Activated CD4-positive, alpha-beta T cell treated with anti-CD3 and anti-CD28 coated beads for 4 hours (primary cell): ENCODE data around the gene CD8B2.
A peak's percentile ranks its signal among the peaks of the same experiment; 100 is the strongest.
"Not testable (repeated sequence)": the region's sequence is repeated elsewhere in the genome, so short reads cannot be mapped to it uniquely, and the experiment has no call there.

Experiments
- DNase-seq, 2 donors: peaks; one replicate each; pipeline ENCODE4 v3.0.0-alpha.2; 2020

Gene CD8B2

GRCh38 chr2:106513391-106513790 lies 26.2 kb downstream of the CD8B2 start:
- DNase-seq = not testable (repeated sequence)

GRCh38 chr2:106514827-106515226 lies 27.7 kb downstream of the CD8B2 start:
- DNase-seq = not testable (repeated sequence)

GRCh38 chr2:106516436-106516835 lies 29.3 kb downstream of the CD8B2 start:
- no peak for DNase-seq

DNA sequence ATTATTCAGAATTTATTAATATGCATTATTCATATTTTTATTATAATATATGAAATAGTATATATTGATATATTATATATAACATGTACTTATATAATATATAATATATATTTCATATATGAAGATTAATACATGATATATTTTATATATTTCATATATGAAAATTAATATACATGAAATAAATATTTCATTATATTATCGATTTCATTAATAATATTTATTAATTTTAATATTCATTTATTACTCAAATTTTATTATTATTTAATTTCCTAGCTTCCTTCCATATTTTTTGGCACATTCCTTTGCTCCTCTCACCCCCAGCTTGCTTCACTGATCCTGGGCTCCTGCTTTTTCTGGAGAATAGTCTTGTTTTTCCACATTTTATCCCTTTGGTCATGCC lies 29.7 kb downstream of the CD8B2 start:
- no peak for DNase-seq

GRCh38 chr2:106517329-106517728 lies 30.2 kb downstream of the CD8B2 start:
- no peak for DNase-seq

DNA sequence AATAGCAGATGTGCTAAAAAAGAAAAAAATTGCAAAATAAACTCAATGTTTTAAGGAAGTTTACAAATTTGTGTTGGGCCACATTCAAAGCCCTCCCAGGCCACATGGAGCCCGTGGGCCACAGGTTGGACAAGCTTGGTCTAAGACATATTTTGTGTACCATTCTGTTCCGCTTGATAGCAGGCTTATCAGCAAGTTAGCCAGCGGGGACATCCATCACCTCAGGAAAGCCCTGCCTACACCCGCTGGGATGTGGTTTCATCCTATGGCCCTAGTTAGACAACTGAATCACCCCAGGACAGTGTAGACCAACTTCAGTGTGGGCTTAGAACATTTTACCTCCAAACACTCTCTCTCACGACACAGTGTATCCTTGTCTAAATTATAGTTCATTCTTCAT lies 32.6 kb downstream of the CD8B2 start:
- no peak for DNase-seq

DNA sequence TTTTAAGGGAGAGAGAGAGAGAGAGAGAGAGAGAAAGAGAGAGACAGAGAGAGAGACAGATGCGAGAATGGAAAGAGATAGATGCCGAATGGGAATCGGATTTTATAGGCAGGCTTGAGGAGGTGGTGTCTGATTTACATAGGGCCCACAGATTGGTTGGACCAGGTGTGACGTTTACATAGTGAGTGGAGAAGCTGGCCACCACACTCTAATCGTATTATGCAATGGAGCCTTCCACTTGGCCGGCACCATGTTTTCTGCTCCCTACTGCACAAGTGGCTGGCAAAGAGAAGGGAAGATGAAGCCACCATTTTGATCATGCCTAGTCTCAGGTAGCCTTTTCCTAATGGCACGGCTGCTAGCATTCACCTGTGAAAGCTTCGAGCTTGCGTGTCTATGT lies 33.9 kb downstream of the CD8B2 start:
- no peak for DNase-seq

DNA sequence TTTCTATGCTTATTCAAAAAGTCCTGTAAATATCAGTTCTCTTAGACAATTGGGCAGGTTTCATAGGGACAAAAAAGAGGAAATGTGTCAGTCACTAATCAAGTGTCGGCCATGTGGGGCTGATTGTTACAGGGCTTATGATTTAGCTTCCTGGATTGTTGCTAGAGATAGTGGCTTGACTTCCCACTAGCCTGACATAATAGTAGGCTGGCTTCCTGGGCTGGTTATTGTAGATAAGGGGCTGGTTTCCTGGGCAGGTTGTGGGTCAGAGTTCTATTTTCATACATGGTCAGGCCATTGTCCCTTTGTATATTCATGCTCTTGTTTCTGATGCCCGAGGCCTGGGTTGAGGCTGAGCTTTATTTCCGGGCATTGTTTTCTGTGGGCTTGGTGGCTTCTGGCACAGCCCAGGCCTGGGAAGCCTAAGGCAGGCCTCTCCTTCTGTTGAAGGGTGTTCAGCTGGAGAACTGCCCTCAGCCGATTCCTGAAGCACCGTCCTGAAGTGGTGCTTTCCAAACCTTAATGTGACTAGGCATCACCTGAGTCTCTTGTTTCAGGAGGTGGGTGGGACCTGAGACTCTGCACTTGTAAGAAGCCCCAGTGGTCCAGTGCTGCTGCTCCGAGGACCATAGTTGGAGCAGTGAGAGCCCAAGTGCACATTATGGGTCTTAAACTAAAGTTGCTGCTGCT lies 37.0 kb downstream of the CD8B2 start:
- no peak for DNase-seq

- DNase-seq = no peak
Measured at GRCh38 chr2:106530866-106531265, 43.7 kb downstream of the CD8B2 start.

DNA sequence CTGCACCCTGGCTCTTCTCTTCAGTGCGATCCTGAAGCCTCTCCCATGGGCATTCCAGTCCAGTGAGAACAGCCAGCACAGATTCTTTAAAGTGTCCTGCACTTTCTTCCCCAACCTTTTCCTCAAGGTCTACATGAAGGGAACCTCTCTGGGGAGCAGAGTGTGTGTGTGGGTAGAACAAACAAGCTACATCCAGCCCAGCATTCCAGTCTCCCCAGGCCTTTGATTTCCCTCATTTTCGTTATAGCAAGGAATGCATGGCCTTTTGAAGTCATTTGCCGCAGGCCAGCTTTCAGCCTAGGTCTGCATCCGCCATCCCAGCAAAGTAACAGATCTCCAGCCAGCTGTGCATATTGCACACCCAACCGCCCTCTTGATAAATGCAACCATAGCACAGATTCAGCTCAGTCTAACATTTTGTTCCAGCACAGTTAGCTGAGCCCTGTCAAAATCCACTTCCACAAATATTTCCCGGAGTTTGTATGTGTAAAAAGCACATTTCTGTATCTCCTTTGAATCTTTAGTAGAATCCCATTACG lies 44.6 kb downstream of the CD8B2 start:
- no peak for DNase-seq

- no peak for DNase-seq
Measured at GRCh38 chr2:106532236-106532635, 45.1 kb downstream of the CD8B2 start.

DNA sequence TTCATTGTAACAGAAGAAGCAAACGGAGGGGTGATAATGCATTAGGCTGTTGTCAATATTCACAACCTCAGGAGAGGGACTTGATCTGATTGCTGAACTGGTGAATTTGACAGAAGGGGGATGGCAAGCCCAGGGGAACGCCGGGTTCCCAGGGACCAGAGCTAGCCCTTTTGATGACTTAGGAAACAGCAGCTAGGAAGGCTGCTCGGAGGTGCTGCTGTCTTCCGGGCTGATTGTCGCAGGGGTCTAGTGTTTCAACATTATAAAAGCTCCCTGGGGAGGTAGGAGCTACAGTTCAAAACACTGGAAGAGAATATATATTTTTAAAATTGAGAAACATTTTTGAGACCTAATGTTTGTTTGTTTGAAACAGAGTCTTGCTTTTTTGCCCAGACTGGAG lies 47.3 kb downstream of the CD8B2 start:
- no peak for DNase-seq

DNA sequence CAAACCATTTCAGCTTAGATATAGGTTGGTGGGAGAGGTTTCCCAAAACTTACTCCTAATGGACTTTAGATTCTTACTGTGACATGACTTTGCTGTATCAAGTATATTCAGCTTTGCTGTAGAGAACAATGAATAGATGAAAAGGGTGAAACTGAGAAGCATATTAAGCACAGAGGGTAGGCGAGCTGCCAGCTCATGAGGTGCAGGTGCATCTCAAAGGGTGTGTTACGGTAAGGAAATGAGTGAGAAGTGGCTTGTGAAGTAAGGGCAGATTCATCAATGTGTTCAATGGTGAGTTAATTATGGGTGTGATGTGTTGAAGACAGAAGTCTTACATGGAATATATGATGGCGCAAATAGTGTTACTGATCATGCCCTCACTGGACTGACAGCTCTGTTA lies 49.3 kb downstream of the CD8B2 start:
- DNase-seq = no peak

DNA sequence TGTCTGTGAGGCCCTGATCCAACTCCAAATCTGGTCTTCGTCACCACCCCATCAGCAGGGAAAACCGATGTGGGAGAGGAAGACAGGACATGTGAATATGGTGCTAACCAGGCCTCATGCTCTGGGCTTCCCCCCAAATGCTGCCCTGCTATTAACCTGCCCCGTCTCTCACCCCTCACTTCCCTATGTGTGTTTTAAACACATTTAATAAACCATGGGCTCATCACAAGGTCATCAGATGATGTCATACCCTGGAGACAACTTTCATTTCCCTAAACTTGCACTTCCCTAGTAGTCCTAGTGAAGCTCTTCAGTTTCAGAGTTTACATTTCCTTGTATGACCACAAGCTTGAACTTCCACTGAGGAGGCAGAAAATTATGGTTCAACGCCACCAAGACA lies 49.9 kb downstream of the CD8B2 start:
- no peak for DNase-seq

- DNase-seq = no peak
Measured at GRCh38 chr2:106537791-106538191, 50.6 kb downstream of the CD8B2 start.

DNA sequence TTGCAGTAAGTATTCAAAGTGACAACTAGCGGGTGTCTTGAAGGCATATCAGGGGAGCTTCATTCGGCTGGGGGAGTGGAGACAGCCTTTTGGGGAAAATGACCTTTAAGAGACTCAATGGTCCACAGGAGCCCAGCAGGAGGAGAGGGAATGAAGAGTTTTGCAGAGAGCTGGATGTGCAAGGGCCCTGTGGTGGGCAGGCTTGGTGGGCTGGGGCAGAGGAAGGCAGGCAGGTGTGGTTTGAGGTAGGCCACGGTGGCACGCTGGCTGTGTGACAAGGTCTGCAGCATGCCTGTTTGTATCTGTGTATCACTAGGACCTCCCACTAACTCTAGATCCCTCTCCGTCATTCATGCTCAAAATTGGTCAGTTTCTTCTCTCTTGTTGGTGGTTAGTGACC lies 53.7 kb downstream of the CD8B2 start:
- no peak for DNase-seq

DNA sequence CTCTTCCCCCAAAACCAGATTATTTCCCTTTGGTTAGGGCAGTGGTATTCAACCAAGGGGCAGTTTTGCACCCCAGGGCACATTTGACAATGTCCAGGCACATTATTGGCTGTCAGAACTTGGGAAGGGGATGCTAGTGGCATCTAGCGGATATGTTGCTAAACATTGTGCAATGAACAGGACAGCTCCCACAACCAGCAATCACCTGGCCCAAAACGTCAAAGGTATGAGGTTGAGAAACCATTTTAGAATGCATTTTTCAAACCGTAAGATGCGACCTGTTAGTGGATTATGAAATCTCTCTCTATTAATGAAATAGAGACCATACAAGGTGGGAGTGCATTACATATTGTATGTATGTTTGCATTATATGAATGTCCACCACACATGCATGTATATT lies 54.2 kb downstream of the CD8B2 start:
- no peak for DNase-seq

GRCh38 chr2:106542746-106543359 lies 55.7 kb downstream of the CD8B2 start:
- peak; percentile 64 to 81 for DNase-seq

- no peak for DNase-seq
Measured at GRCh38 chr2:106545007-106545406, 57.8 kb downstream of the CD8B2 start.

- DNase-seq = no peak
Measured at GRCh38 chr2:106546391-106546990, 59.3 kb downstream of the CD8B2 start.

GRCh38 chr2:106547164-106547903 lies 60.2 kb downstream of the CD8B2 start:
- no peak for DNase-seq

DNA sequence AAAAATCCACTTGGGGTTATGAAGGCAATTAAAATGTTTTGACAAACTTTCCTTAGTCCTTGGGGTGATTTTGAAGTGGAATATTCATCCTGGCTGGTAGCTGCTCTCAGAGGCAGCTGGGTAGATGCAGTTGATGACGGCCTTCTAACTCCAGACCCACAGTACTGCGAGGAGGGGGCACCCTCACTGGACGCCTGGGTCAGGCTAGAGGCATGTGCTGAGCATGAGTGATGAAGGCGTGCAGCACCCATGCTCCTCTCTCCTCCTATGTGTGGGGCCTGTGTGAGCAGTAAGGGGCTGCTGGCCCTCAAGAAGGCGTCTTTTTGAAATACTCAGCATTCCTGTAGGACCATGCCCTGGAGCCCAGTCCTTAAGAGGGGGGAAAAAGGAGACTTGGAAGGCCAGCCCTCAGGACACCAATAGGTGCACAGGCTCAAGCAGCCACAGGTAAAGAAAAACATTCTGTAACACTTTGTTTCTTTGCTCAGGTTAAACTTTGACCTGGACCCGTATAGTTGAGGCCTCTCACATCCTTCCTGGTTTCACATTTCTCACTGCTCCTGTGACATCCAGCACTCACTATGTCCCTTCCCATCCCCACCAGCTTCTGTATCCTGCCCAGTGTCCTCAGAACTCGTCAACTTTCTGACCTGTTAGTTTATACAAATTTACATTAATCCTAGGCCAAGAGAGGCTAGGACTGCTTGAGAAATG lies 64.4 kb downstream of the CD8B2 start:
- no peak for DNase-seq

DNA sequence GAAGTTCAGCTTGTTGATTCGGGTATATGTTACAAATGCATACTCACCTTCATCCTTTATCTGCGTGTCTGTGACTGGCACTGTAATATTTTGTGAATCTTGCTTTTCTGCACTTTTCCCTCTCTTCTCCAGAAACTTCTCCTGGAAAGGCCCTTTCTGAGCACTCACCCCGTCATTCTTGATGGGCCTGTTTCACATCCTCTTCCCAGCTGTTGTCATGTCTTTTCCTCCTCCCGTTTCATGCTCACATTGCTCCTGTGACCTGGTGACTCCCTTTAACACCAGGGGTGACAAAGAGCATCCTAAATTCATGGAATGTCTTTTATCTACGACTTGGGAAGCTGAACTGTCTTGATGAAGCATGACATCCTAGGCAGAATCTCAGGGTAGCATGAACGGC lies 65.8 kb downstream of the CD8B2 start:
- no peak for DNase-seq
